Muscle layer of duodenum (tissue), 2 donors: ENCODE measurements around the gene FAT1.

Experiments used
- H3K27ac ChIP-seq: one replicate; pipeline ENCODE4 v1.7.0; 2013; ENCODE audit warnings: mild to moderate bottlenecking, low read length
- H3K27me3 ChIP-seq: one replicate; pipeline ENCODE4 v1.7.0; 2013; ENCODE audit warnings: low read depth, mild to moderate bottlenecking, control low read depth, low read length
- H3K36me3 ChIP-seq, 2 donors: one replicate each; pipeline ENCODE4 v1.7.0; 2013; ENCODE audit warnings: low read length in 2 of 2, control low read depth in 1 of 2, mild to moderate bottlenecking in 1 of 2; ENCODE audit not compliant: insufficient read depth in 2 of 2, control insufficient read depth in 1 of 2
- H3K4me1 ChIP-seq, 2 donors: one replicate each; pipeline ENCODE4 v1.7.0; 2013; ENCODE audit warnings: low read length in 2 of 2, mild to moderate bottlenecking in 2 of 2, control low read depth in 1 of 2, moderate library complexity in 1 of 2; ENCODE audit not compliant: insufficient read depth in 2 of 2, control insufficient read depth in 1 of 2
- H3K4me3 ChIP-seq, 2 donors: one replicate each; pipeline ENCODE4 v1.7.0; 2013; ENCODE audit warnings: low read length in 2 of 2, low read depth in 1 of 2, mild to moderate bottlenecking in 1 of 2
- H3K9me3 ChIP-seq, 2 donors: one replicate each; pipeline ENCODE4 v1.7.0; 2013; ENCODE audit warnings: low read length in 2 of 2, control low read depth in 1 of 2, mild to moderate bottlenecking in 1 of 2; ENCODE audit not compliant: control insufficient read depth in 1 of 2
- donor health status: healthy.

FAT1 gene

GRCh38 chr4:186602978-186603377 lies 120.7 kb downstream of the FAT1 start:
- H3K27me3 ChIP-seq, result no peaks in the 10 kb centered on the region
- no peak overlapping the region for H3K4me3 ChIP-seq
- H3K27ac ChIP-seq, result no peak overlapping the region
- peaks cover 73 to 78% of the 10 kb centered on the region in 2 donors for H3K36me3 ChIP-seq
- no peaks in the 10 kb centered on the region for H3K4me1 ChIP-seq
- H3K9me3 ChIP-seq, result no peaks in the 10 kb centered on the region

- no peaks in the 10 kb centered on the region for H3K27me3 ChIP-seq
- peaks cover 78 to 82% of the 10 kb centered on the region in 2 donors for H3K36me3 ChIP-seq
- no peak overlapping the region for H3K27ac ChIP-seq
- no peak overlapping the region for H3K4me3 ChIP-seq
- H3K4me1 ChIP-seq, result no peaks in the 10 kb centered on the region
- H3K9me3 ChIP-seq, result no peaks in the 10 kb centered on the region
These were observed 124.2 kb downstream of the FAT1 start for GRCh38 chr4:186599483-186599882.

- Histone ChIP-seq H3K36me3 (peaks cover 72 to 74% of the 10 kb centered on the region in 2 donors), H3K4me1 (no peaks in the 10 kb centered on the region)
These were observed 125.0 kb downstream of the FAT1 start for GRCh38 chr4:186598686-186599085.

DNA sequence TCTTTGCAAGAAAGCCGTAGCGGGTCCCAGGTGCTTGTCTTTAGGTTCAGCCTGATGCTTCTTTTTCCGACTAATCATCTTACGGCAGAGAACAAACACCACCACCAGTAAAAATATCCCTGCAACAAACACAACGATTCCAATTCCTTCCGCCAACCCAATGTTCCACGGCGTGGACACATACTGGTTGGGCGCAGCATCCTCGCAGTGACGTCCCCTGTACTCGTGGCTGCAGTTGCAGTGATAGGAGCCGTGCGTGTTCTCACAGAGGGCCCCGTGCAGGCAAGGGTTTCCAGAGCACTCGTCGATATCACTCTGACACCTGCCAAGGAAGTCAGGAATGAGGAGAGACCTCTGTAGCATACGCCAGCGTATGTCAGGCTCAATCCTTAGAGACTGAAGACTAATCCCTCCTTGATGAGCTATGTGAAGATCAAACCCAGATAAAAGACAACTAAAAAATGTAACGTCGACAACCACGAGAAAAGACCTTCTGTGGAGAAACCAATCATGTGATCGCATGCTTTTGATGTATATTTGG lies 126.7 kb downstream of the FAT1 start:
- H3K36me3 ChIP-seq, result peaks cover 67 to 68% of the 10 kb centered on the region in 2 donors
- no peaks in the 10 kb centered on the region for H3K9me3 ChIP-seq
- H3K4me1 ChIP-seq, result no peaks in the 10 kb centered on the region
- no peak overlapping the region for H3K4me3 ChIP-seq
- H3K27me3 ChIP-seq, result no peaks in the 10 kb centered on the region
- no peak overlapping the region for H3K27ac ChIP-seq

More at GRCh38 chr4:186598686-186599085, 125.0 kb downstream of the FAT1 start:
- Histone ChIP-seq H3K27ac (no peak overlapping the region), H3K27me3 (no peaks in the 10 kb centered on the region), H3K9me3 (no peaks in the 10 kb centered on the region), H3K4me3 (no peak overlapping the region)

DNA sequence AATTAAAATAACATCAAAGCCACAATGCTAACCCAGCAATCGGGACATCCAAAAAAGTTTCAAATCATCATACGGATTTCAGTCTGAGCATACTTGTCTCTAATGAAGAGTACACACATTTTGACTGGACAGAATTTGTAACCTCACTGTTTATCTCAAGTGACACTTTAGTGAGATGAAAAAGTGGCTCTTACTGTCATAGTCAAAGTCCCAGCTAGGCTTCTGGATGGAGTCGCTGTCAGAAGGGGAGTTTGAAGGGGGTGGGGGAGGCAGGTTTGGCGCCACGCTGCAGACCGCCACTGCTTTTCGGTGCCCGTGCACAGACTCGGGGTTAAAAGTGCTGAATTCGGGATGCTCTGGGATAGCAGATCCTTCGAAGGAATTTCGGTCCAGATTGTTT lies 127.3 kb downstream of the FAT1 start:
- Histone ChIP-seq H3K4me1 (no peaks in the 10 kb centered on the region), H3K4me3 (no peak overlapping the region), H3K27me3 (no peaks in the 10 kb centered on the region), H3K27ac (no peak overlapping the region), H3K9me3 (no peaks in the 10 kb centered on the region), H3K36me3 (peaks cover 67 to 72% of the 10 kb centered on the region in 2 donors)

DNA sequence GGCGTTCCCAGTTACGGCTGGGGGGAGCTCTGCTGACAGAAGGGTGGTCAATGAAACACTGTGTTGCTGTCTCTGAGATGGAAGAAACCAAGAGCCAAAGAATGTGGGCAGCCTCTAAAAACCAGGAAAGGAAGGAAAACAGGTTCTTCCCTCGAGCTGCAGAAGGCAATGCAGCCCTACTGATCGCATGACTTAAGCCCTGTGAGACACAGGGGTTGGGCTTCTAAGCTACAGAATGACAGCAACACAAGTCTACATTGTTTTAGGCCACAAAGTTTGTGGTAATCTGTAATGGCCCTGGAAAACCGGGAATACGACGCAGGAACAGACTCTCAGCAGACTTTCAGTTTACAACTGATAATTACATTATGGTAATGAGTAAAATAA lies 130.1 kb downstream of the FAT1 start:
- Histone ChIP-seq H3K4me3 (no peak overlapping the region), H3K9me3 (no peaks in the 10 kb centered on the region), H3K36me3 (peaks cover 44 to 46% of the 10 kb centered on the region in 2 donors), H3K27me3 (no peaks in the 10 kb centered on the region), H3K4me1 (no peaks in the 10 kb centered on the region), H3K27ac (no peak overlapping the region)

- H3K9me3 ChIP-seq, result no peaks in the 10 kb centered on the region
- no peaks in the 10 kb centered on the region for H3K4me1 ChIP-seq
- no peak overlapping the region for H3K4me3 ChIP-seq
- no peak overlapping the region for H3K27ac ChIP-seq
- peaks cover 43 to 47% of the 10 kb centered on the region in 2 donors for H3K36me3 ChIP-seq
- no peaks in the 10 kb centered on the region for H3K27me3 ChIP-seq
These were observed 130.6 kb downstream of the FAT1 start for GRCh38 chr4:186592966-186593586.

DNA sequence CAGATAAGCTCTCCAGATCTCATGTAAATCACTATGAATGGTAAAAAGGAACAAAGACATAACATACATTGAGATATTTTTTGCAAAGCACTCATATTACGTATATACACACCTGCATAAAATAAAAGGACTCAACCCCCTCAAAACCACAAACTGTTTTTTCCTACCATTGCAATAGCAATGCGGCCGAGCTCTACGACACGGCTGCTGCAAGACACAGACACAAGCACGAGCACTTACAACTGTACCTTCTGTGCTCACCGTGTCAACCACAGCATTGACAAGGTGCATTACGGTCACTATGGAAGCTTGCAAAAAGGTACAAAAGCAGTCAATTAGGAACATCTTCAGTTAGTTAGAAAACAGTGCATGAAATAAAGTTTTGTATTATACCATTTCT lies 131.2 kb downstream of the FAT1 start:
- peaks cover 36 to 42% of the 10 kb centered on the region in 2 donors for H3K36me3 ChIP-seq
- H3K27me3 ChIP-seq, result no peaks in the 10 kb centered on the region
- H3K4me1 ChIP-seq, result no peaks in the 10 kb centered on the region
- no peak overlapping the region for H3K27ac ChIP-seq
- H3K4me3 ChIP-seq, result no peak overlapping the region
- H3K9me3 ChIP-seq, result no peaks in the 10 kb centered on the region

GRCh38 chr4:186591651-186592050 lies 132.0 kb downstream of the FAT1 start:
- no peaks in the 10 kb centered on the region for H3K27me3 ChIP-seq
- H3K9me3 ChIP-seq, result no peaks in the 10 kb centered on the region
- peaks cover 29 to 35% of the 10 kb centered on the region in 2 donors for H3K36me3 ChIP-seq
- H3K4me1 ChIP-seq, result no peaks in the 10 kb centered on the region
- H3K27ac ChIP-seq, result no peak overlapping the region
- H3K4me3 ChIP-seq, result no peak overlapping the region

DNA sequence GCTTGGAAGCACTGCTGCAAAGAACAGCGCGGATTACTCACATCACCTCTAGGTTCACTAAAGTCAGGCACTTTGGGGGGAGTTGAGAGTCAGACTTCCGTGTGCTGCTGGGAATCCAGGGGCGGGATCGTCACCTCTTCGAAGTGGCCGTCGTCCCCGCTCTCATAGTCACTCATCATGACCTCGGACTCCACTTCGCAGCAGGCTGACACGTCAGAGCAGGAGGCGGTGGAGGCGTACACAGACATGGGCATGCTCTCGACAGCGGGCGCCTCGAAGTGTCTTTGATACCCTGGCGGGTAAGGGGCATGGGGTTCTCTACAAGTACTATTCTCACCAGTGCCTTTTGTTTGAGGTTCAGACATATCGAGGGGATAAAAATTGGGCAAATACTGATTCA lies 135.2 kb downstream of the FAT1 start:
- Histone ChIP-seq H3K36me3 (peaks cover 13 to 20% of the 10 kb centered on the region in 2 donors), H3K9me3 (no peaks in the 10 kb centered on the region), H3K4me3 (no peak overlapping the region), H3K4me1 (no peaks in the 10 kb centered on the region), H3K27ac (no peak overlapping the region), H3K27me3 (no peaks in the 10 kb centered on the region)

GRCh38 chr4:186587416-186588018 lies 136.1 kb downstream of the FAT1 start:
- no peaks in the 10 kb centered on the region for H3K27me3 ChIP-seq
- no peaks in the 10 kb centered on the region for H3K4me1 ChIP-seq
- peaks cover 7 to 13% of the 10 kb centered on the region in 2 donors for H3K36me3 ChIP-seq

More at GRCh38 chr4:186587416-186588018, 136.1 kb downstream of the FAT1 start:
- Histone ChIP-seq H3K4me3 (no peak overlapping the region), H3K27ac (no peak overlapping the region), H3K9me3 (peaks cover 0 to 2% of the 10 kb centered on the region in 2 donors)
